Measurements from ENCODE around the gene SALL3. TPM values are rescaled to one million over a fixed set of nuclear protein-coding genes. Genes with fewer than 3 reads are reported as not detected.
A peak's percentile ranks its signal among the peaks of the same experiment; 100 is the strongest.

The SALL3 gene
- total and polyA plus RNA-seq, 2 of the 8 experiments (the other 6 are each of a cell fraction or from before 2014, with no cell fraction given), result 10.5 to 46.4 TPM

GRCh38 chr18:78984941-78985784, 5.5 kb downstream of the SALL3 start:
- Histone ChIP-seq H3K79me1 (ENCODE audit: low read depth, low read length) (peaks cover 4% of the 10 kb centered on the region; the same call in 1 of the 2 replicates), H3K56ac (replicated peaks; ENCODE audit: insufficient read length, low read depth, low read length) (no peak overlapping the region), H2BK15ac (ENCODE audit: low read length) (0 out of 2 replicates have a peak overlapping the region, but pooled peaks have one; percentile 31), H3K27me3 (replicated peaks in 1 of 4; ENCODE audit: control insufficient read depth in 3 of 4, extremely low read depth in 1 of 4, insufficient read depth in 3 of 4, low read length in 3 of 4) (peaks cover 0 to 4% (median 2%) of the 10 kb centered on the region in 4 experiments; a peak in 2 of 7 replicates), H3K9me3 (ENCODE audit: insufficient read depth in 2 of 2, low read depth in 1 of 2, low read length in 1 of 2) (no peaks in the 10 kb centered on the region), H4K91ac (replicated peaks; ENCODE audit: insufficient read length, low read length) (no peak overlapping the region), H3K23me2 (ENCODE audit: low read depth, low read length) (peaks cover 23% of the 10 kb centered on the region), H3K79me2 (ENCODE audit: control insufficient read depth in 1 of 2, insufficient read depth in 2 of 2, low read length in 2 of 2) (peaks cover 6 to 95% of the 10 kb centered on the region in 2 experiments), H3K36me3 (ENCODE audit: control insufficient read depth in 2 of 4, insufficient read depth in 4 of 4, low read length in 3 of 4) (no peaks in the 10 kb centered on the region), H3K18ac (ENCODE audit: extremely low read depth, low read length) (peak overlapping the region; percentile 40; the same call in 1 of the 2 replicates), H4K5ac (ENCODE audit: insufficient read length, low read depth, low read length) (no peak overlapping the region), H3K27ac (ENCODE audit: low read depth, low read length) (no peak overlapping the region), H3K4ac (replicated peaks; ENCODE audit: insufficient read length, low read depth, low read length) (peak overlapping the region; percentile 15), H2BK5ac (ENCODE audit: low read depth, low read length) (peak overlapping the region; percentile 55; the same call in 1 of the 2 replicates), H4K8ac (ENCODE audit: extremely low read depth, insufficient read depth, low read length) (no peak overlapping the region), H3K4me2 (ENCODE audit: insufficient read depth in 1 of 2, low read depth in 2 of 2, low read length in 2 of 2) (peak overlapping the region; percentile 70 to 84), H2AFZ (ENCODE audit: low read length) (no peak overlapping the region), H2AK5ac (ENCODE audit: low read depth, low read length) (no peak overlapping the region; the same call in none of the 2 replicates), H2BK20ac (ENCODE audit: low read length) (0 out of 2 replicates have a peak overlapping the region, but pooled peaks have one; percentile 43), H3K14ac (ENCODE audit: insufficient read length) (no peak overlapping the region), H4K20me1 (replicated peaks in 1 of 2; ENCODE audit: control insufficient read depth in 1 of 2, insufficient read depth in 2 of 2, low read length in 2 of 2) (peaks cover 11 to 13% of the 10 kb centered on the region in 2 experiments), H3K23ac (ENCODE audit: insufficient read length) (no peak overlapping the region), H3K9ac (replicated peaks in 1 of 4; ENCODE audit: extremely low read depth in 1 of 4, low read depth in 3 of 4, low read length in 3 of 4) (no peak overlapping the region), H3K4me1 (replicated peaks in 1 of 4; ENCODE audit: control insufficient read depth in 3 of 4, insufficient read depth in 4 of 4, low read length in 3 of 4) (peaks cover 13 to 31% (median 19%) of the 10 kb centered on the region in 4 experiments), H2BK120ac (replicated peaks; ENCODE audit: low read depth, low read length) (peak overlapping the region; percentile 18), H2BK12ac (ENCODE audit: low read depth, low read length) (peak overlapping the region; percentile 86), H3K4me3 (ENCODE audit: extremely low read depth in 1 of 4, insufficient read depth in 2 of 4, low read depth in 3 of 4, low read length in 4 of 4) (peak overlapping the region; percentile 25 to 75 (median 36); a peak in 7 of 8 replicates)
- CTCF ChIA-PET (ENCODE audit: partially characterized antibody), result interaction anchor here (0.7 to 3.8 kb wide), 27 partner anchors 10 to 831 kb away, joined by 3 to 21 read pairs (median 4); no protein-coding TSS in a partner anchor
- 13% methylated on average over 30 of the region's 30 CpGs; no CpG with 5 or more reads in 1 of the 2 experiments for WGBS, 2 experiments (ENCODE audit: extremely low coverage in 1 of 2, insufficient coverage in 1 of 2, insufficient read length in 1 of 2, insufficient replicate concordance in 2 of 2, low coverage in 1 of 2, low lambda C conversion rate in 2 of 2, missing lambda C conversion rate in 1 of 2)
- POLR2A ChIA-PET (ENCODE audit: partially characterized antibody), result interaction anchor here (1.1 to 2.5 kb wide), 2 partner anchors 10 to 20 kb away, joined by 3 to 5 read pairs; no protein-coding TSS in a partner anchor
- DNase-seq (ENCODE audit: low read depth in 1 of 2, low spot score in 2 of 2), result peak in 1 of 2 experiments; percentile 51
- FAIRE-seq, result peak; percentile 82
- TF ChIP-seq RFX5 (IDR thresholded peaks at IDR 0.05; ENCODE audit: borderline replicate concordance, low read depth, low read length) (no peak), JUND (IDR thresholded peaks at IDR 0.05; ENCODE audit: low read length) (no peak), ZNF274 (IDR thresholded peaks at IDR 0.05; ENCODE audit: borderline replicate concordance, extremely low read depth, low read length) (no peak), CHD2 (IDR thresholded peaks at IDR 0.05; ENCODE audit: low read length) (peak; percentile 73; the same call in 1 of the 2 replicates), BRCA1 (IDR thresholded peaks at IDR 0.05; ENCODE audit: low read depth, low read length) (0 out of 2 replicates have a peak, but pooled peaks have one; percentile 20), POLR2A (IDR thresholded peaks at IDR 0.05; ENCODE audit: control extremely low read depth in 1 of 2, low read depth in 2 of 2, low read length in 2 of 2) (no peak), SIN3A (conservative IDR thresholded peaks at IDR 0.05 in 1 of 2, IDR thresholded peaks at IDR 0.05 in 1 of 2; ENCODE audit: low read depth in 1 of 2, low read length in 2 of 2) (peak; percentile 73 to 90; a peak in 2 of 4 replicates), PHF8 (conservative IDR thresholded peaks at IDR 0.05; ENCODE audit: low read depth, low read length) (no peak), CBX8 (IDR thresholded peaks at IDR 0.05; ENCODE audit: borderline replicate concordance, low read depth, low read length) (no peak)
- TF ChIP-seq, protein P1, sequence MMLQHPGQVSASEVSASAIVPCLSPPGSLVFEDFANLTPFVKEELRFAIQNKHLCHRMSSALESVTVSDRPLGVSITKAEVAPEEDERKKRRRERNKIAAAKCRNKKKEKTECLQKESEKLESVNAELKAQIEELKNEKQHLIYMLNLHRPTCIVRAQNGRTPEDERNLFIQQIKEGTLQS (IDR thresholded peaks at IDR 0.05; ENCODE audit: insufficient read depth, low read depth, low read length), result no peak

Measured in H1 (cell line).